K562 (cell line): ENCODE measurements around the gene HS3ST3A1. TPM values are rescaled to one million over a fixed set of nuclear protein-coding genes. Genes with fewer than 3 reads are reported as not detected.

Source experiments
- C11orf30 ChIP-seq: fragments of 450-650 bp; IDR thresholded peaks from 2 replicates; pipeline ENCODE4 v1.6.1; 2016; ENCODE audit warnings: low read depth, mild to moderate bottlenecking
- FOSL1 ChIP-seq: fragments of 200-800 bp; sonication (Bioruptor generic); conservative IDR thresholded peaks from 2 replicates; pipeline ENCODE4 v1.6.1; 2016; ENCODE audit warnings: missing genetic modification characterization, missing compliant biosample characterization
- GTF2A2 ChIP-seq: IDR thresholded peaks from 2 replicates; pipeline ENCODE4 v1.6.1; 2016; ENCODE audit warnings: mild to moderate bottlenecking, missing genetic modification characterization, missing compliant biosample characterization
- HNRNPK ChIP-seq: fragments of 200-400 bp; formaldehyde crosslinking; IDR thresholded peaks from one replicate; pipeline ENCODE4 v1.6.1; 2018; ENCODE audit warnings: mild to moderate bottlenecking, low read depth, low read length; ENCODE audit not compliant: poor library complexity, severe bottlenecking
- MAFF ChIP-seq: IDR thresholded peaks from 2 replicates; pipeline ENCODE4 v1.6.1; 2012; ENCODE audit warnings: low read length, improper control_type of control experiment
- MAFG ChIP-seq: fragments of 450-650 bp; conservative IDR thresholded peaks from 2 replicates; pipeline ENCODE4 v1.6.1; 2016; ENCODE audit warnings: missing genetic modification characterization, missing compliant biosample characterization
- MCM5 ChIP-seq: fragments of 450-650 bp; IDR thresholded peaks from 2 replicates; pipeline ENCODE4 v1.6.1; 2016; ENCODE audit warnings: low read depth
- NEUROD1 ChIP-seq: fragments of 150-350 bp; IDR thresholded peaks from 2 replicates; pipeline ENCODE4 v1.6.1; 2014; ENCODE audit warnings: borderline replicate concordance, low read length, low read depth; ENCODE audit not compliant: partially characterized antibody
- NFRKB ChIP-seq: fragments of 450-650 bp; IDR thresholded peaks from 2 replicates; pipeline ENCODE4 v1.6.1; 2016; ENCODE audit warnings: low read depth
- POLR2A ChIP-seq: fragments of 450-650 bp; conservative IDR thresholded peaks from 2 replicates; pipeline ENCODE4 v1.6.1; 2016
- PYGO2 ChIP-seq: fragments of 450-650 bp; IDR thresholded peaks from 2 replicates; pipeline ENCODE4 v1.6.1; 2016; ENCODE audit warnings: mild to moderate bottlenecking, missing genetic modification characterization, moderate library complexity, missing compliant biosample characterization
- SLC30A9 ChIP-seq: fragments of 250-450 bp; sonication (Bioruptor Pico); IDR thresholded peaks from 2 replicates; pipeline ENCODE4 v1.8.0; 2022; ENCODE audit warnings: mild to moderate bottlenecking, moderate library complexity
- THRA ChIP-seq: fragments of 450-650 bp; IDR thresholded peaks from 2 replicates; pipeline ENCODE4 v1.6.1; 2017; ENCODE audit warnings: mild to moderate bottlenecking, moderate library complexity
- ZBTB43 ChIP-seq: sonication (generic); formaldehyde crosslinking; IDR thresholded peaks from 2 replicates; pipeline ENCODE4 v1.8.0; 2023; ENCODE audit warnings: mild to moderate bottlenecking, missing genetic modification reagents
- ZNF124 ChIP-seq: sonication (generic); formaldehyde crosslinking; IDR thresholded peaks from 2 replicates; pipeline ENCODE4 v1.8.1; 2022; ENCODE audit warnings: missing genetic modification reagents
- ZNF217 ChIP-seq: sonication (generic); formaldehyde crosslinking; IDR thresholded peaks from 2 replicates; pipeline ENCODE4 v1.8.0; 2022; ENCODE audit warnings: mild to moderate bottlenecking, missing genetic modification reagents
- ZNF316 ChIP-seq: fragments of 450-650 bp; IDR thresholded peaks from 2 replicates; pipeline ENCODE4 v1.6.1; 2016
- ZNF57 ChIP-seq: fragments of 450-650 bp; formaldehyde crosslinking; IDR thresholded peaks from 2 replicates; pipeline ENCODE4 v1.4.0; 2020; ENCODE audit warnings: mild to moderate bottlenecking, moderate library complexity
- polyA plus RNA-seq, 8 experiments: library from polyadenylated mRNA; depleted of rRNA in 4 of 8; stranded (reverse) in 5 of 8; unstranded in 3 of 8; fragments of >200 nt; fragmentation: Nextera tagmentation in 2 of 8; fragmentation: Illumina TruSeq in 1 of 8; extraction: Ambion mirVana in 2 of 8; extraction: Trizol in 1 of 8; gene quantifications; 2 replicates each; pipeline versions ENCODE4 v1.2.1 to v1.2.3, GENCODE V29; 2011 to 2014; ENCODE audit warnings: inconsistent platforms in 1 of 8, missing spikeins in 1 of 8
- total RNA-seq, 7 experiments: library from RNA; depleted of rRNA in 6 of 7; stranded (reverse); fragments of >200 nt in 6 of 7; fragmentation: Illumina TruSeq in 2 of 7; extraction: Trizol in 2 of 7; gene quantifications; 2 replicates each; pipeline versions ENCODE4 v1.2.1 to v1.2.3, GENCODE V29; 2011 to 2021; ENCODE audit warnings: low replicate concordance in 1 of 7
- TF ChIP-seq, protein P1 (sequence below): fragments of 450-650 bp; formaldehyde crosslinking; IDR thresholded peaks from 2 replicates; pipeline ENCODE4 v1.4.0; 2020; ENCODE audit warnings: mild to moderate bottlenecking, mixed read lengths

The HS3ST3A1 gene
- total and polyA plus RNA-seq, 9 of the 15 experiments (the other 6 are each of a cell fraction or from before 2014, with no cell fraction given) = 0.25 to 14.8 (median 2.3) TPM

GRCh38 chr17:13520899-13521572 is 80.7 kb downstream of the HS3ST3A1 start (continued):
- TF ChIP-seq FOSL1 (tag) (no peak), MAFG (tag) (peak; percentile 97), SLC30A9 (no peak), C11orf30 (peak; percentile 97), ZNF316 (peak; percentile 98), THRA (no peak), MAFF (peak; percentile 98), ZBTB43 (CRISPR knock-in tag) (no peak), POLR2A (no peak), MCM5 (no peak), ZNF124 (CRISPR knock-in tag) (no peak), PYGO2 (no peak), NFRKB (no peak), HNRNPK (no peak), NEUROD1 (no peak), ZNF217 (CRISPR knock-in tag) (no peak), ZNF57 (no peak), GTF2A2 (tag) (no peak)
- TF ChIP-seq, protein P1, sequence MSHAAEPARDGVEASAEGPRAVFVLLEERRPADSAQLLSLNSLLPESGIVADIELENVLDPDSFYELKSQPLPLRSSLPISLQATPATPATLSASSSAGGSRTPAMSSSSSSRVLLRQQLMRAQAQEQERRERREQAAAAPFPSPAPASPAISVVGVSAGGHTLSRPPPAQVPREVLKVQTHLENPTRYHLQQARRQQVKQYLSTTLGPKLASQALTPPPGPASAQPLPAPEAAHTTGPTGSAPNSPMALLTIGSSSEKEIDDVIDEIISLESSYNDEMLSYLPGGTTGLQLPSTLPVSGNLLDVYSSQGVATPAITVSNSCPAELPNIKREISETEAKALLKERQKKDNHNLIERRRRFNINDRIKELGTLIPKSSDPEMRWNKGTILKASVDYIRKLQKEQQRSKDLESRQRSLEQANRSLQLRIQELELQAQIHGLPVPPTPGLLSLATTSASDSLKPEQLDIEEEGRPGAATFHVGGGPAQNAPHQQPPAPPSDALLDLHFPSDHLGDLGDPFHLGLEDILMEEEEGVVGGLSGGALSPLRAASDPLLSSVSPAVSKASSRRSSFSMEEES (CRISPR knock-in tag) = no peak
- TF ChIP-seq, all 486 proteins: peak for 5
